IMR-90 (cell line): ENCODE measurements around the gene HOXB6. TPM values are rescaled to one million over a fixed set of nuclear protein-coding genes. Genes with fewer than 3 reads are reported as not detected.

Source experiments
- ATAC-seq: fragments of 200-7000 bp; cut with Tn5 transposase; 2 replicates; pipeline ENCODE4 v1.9.1; 2020; ENCODE audit warnings: low read depth, mild to moderate bottlenecking, moderate library complexity
- BruUV-seq: library from RNA; stranded (reverse); fragments of 400-500 nt; replicated peaks from 2 replicates; lab custom pipeline; 2021; lab: Mats Ljungman, UMichigan
- CTCF ChIA-PET: fragments of 300-600 bp; formaldehyde crosslinking; extraction: SDS; loops from one replicate; lab custom pipeline; 2021; ENCODE audit warnings: antibody characterized with exemption; lab: Yijun Ruan, JAX
- POLR2A ChIA-PET: fragments of 300-600 bp; sonication (Branson Sonifier 250); formaldehyde crosslinking; loops from one replicate; lab custom pipeline; 2022; ENCODE audit warnings: antibody characterized with exemption; ENCODE audit not compliant: unreplicated experiment; lab: Charles Lee
- DNase-seq: peaks from one replicate; pipeline ENCODE4 v3.0.0; 2013
- H2AFZ ChIP-seq: replicated peaks from 2 replicates; pipeline ENCODE3; 2013; ENCODE audit warnings: low read length, mild to moderate bottlenecking; ENCODE audit not compliant: poor library complexity
- H2AK5ac ChIP-seq: 2 replicates; pipeline ENCODE4 v1.6.1; 2013; ENCODE audit warnings: low read depth, low read length, inconsistent platforms
- H2AK9ac ChIP-seq: replicated peaks from 2 replicates; pipeline ENCODE3; 2013; ENCODE audit warnings: mild to moderate bottlenecking, low read depth, low read length, moderate library complexity; ENCODE audit not compliant: poor library complexity
- H2BK120ac ChIP-seq: 2 replicates; pipeline ENCODE4 v1.6.1; 2013; ENCODE audit warnings: low read depth, low read length, inconsistent platforms
- H2BK15ac ChIP-seq: 3 replicates; pipeline ENCODE4 v1.6.1; 2013; ENCODE audit warnings: low read depth, low read length, inconsistent platforms
- H2BK20ac ChIP-seq: 2 replicates; pipeline ENCODE4 v1.6.1; 2013; ENCODE audit warnings: low read depth, mild to moderate bottlenecking, inconsistent platforms, low read length, moderate library complexity
- H2BK5ac ChIP-seq: 2 replicates; pipeline ENCODE4 v1.6.1; 2013; ENCODE audit warnings: mild to moderate bottlenecking, low read depth, low read length, inconsistent platforms; ENCODE audit not compliant: poor library complexity, severe bottlenecking
- H3K14ac ChIP-seq: replicated peaks from 2 replicates; pipeline ENCODE4 v1.6.1; 2013; ENCODE audit warnings: low read depth, low read length, inconsistent platforms
- H3K18ac ChIP-seq: 2 replicates; pipeline ENCODE4 v1.6.1; 2013; ENCODE audit warnings: low read depth, low read length, control low read depth
- H3K23ac ChIP-seq: 2 replicates; pipeline ENCODE4 v1.6.1; 2013; ENCODE audit warnings: low read depth, low read length, inconsistent platforms
- H3K27ac ChIP-seq: 2 replicates; pipeline ENCODE4 v1.5.1; 2013; ENCODE audit warnings: mild to moderate bottlenecking, control low read depth, low read length; ENCODE audit not compliant: insufficient read depth
- H3K27me3 ChIP-seq: 2 replicates; pipeline ENCODE4 v1.6.1; 2013; ENCODE audit warnings: low read length; ENCODE audit not compliant: control insufficient read depth, insufficient read depth
- H3K36me3 ChIP-seq: 2 replicates; pipeline ENCODE4 v1.6.1; 2013; ENCODE audit warnings: low read length, mixed read lengths; ENCODE audit not compliant: control insufficient read depth, insufficient read depth
- H3K4ac ChIP-seq: 2 replicates; pipeline ENCODE4 v1.6.1; 2013; ENCODE audit warnings: low read depth, low read length, inconsistent platforms
- H3K4me1 ChIP-seq: 2 replicates; pipeline ENCODE4 v1.6.1; 2013; ENCODE audit warnings: low read length, mixed read lengths; ENCODE audit not compliant: control insufficient read depth, insufficient read depth
- H3K4me2 ChIP-seq: 2 replicates; pipeline ENCODE4 v1.6.1; 2013; ENCODE audit warnings: low read depth, mild to moderate bottlenecking, control low read depth, low read length, moderate library complexity
- H3K4me3 ChIP-seq: 2 replicates; pipeline ENCODE4 v1.5.1; 2013; ENCODE audit warnings: low read depth, mild to moderate bottlenecking, control low read depth, low read length, moderate library complexity; ENCODE audit not compliant: insufficient read depth
- H3K56ac ChIP-seq: 2 replicates; pipeline ENCODE4 v1.6.1; 2013; ENCODE audit warnings: low read length, inconsistent platforms; ENCODE audit not compliant: insufficient read depth; ENCODE audit errors: extremely low read depth
- H3K79me1 ChIP-seq, 2 experiments: 2 replicates each; pipeline ENCODE4 v1.6.1; 2013; ENCODE audit warnings: low read length in 2 of 2, inconsistent platforms in 1 of 2, low read depth in 1 of 2
- H3K9ac ChIP-seq: 2 replicates; pipeline ENCODE4 v1.6.1; 2013; ENCODE audit warnings: low read depth, low read length, control low read depth
- H3K9me1 ChIP-seq: 2 replicates; pipeline ENCODE4 v1.6.1; 2013; ENCODE audit warnings: low read length, inconsistent platforms; ENCODE audit not compliant: insufficient read depth
- H3K9me3 ChIP-seq: 2 replicates; pipeline ENCODE4 v1.6.1; 2013; ENCODE audit warnings: low read length; ENCODE audit not compliant: control insufficient read depth, insufficient read depth
- H4K20me1 ChIP-seq: 2 replicates; pipeline ENCODE4 v1.6.1; 2013; ENCODE audit warnings: low read length, inconsistent platforms; ENCODE audit not compliant: insufficient read depth
- H4K5ac ChIP-seq: 2 replicates; pipeline ENCODE4 v1.6.1; 2013; ENCODE audit warnings: mild to moderate bottlenecking, low read depth, low read length, control low read depth
- H4K8ac ChIP-seq, 2 experiments: 2 replicates each; pipeline ENCODE4 v1.6.1; 2013; ENCODE audit warnings: low read depth in 2 of 2, low read length in 2 of 2, control low read depth in 1 of 2, inconsistent platforms in 1 of 2
- H4K91ac ChIP-seq: 2 replicates; pipeline ENCODE4 v1.6.1; 2013; ENCODE audit warnings: low read depth, low read length, inconsistent platforms; ENCODE audit not compliant: insufficient read depth
- BHLHE40 ChIP-seq: fragments of 150-350 bp; IDR thresholded peaks from 2 replicates; pipeline ENCODE4 v1.6.1; 2016; ENCODE audit warnings: mild to moderate bottlenecking, low read depth, low read length
- CEBPB ChIP-seq: IDR thresholded peaks from 2 replicates; pipeline ENCODE4 v1.6.1; 2012; ENCODE audit warnings: low read depth, low read length, improper control_type of control experiment
- CHD1 ChIP-seq: IDR thresholded peaks from 2 replicates; pipeline ENCODE4 v1.6.1; 2012; ENCODE audit warnings: low read depth, low read length, improper control_type of control experiment
- CTCF ChIP-seq: conservative IDR thresholded peaks from 2 replicates; pipeline ENCODE4 v1.5.1; 2012; ENCODE audit warnings: mild to moderate bottlenecking, low read depth, low read length, improper control_type of control experiment
- FOS ChIP-seq: fragments of 150-350 bp; IDR thresholded peaks from 2 replicates; pipeline ENCODE4 v1.6.1; 2016; ENCODE audit warnings: low read depth, low read length
- MAFK ChIP-seq: IDR thresholded peaks from 2 replicates; pipeline ENCODE4 v1.6.1; 2012; ENCODE audit warnings: low read depth, low read length, improper control_type of control experiment
- MAZ ChIP-seq: IDR thresholded peaks from 2 replicates; pipeline ENCODE4 v1.6.1; 2012; ENCODE audit warnings: low read depth, mild to moderate bottlenecking, low read length, improper control_type of control experiment, moderate library complexity, borderline replicate concordance
- MXI1 ChIP-seq: IDR thresholded peaks from 2 replicates; pipeline ENCODE4 v1.6.1; 2012; ENCODE audit warnings: low read depth, mild to moderate bottlenecking, low read length, moderate library complexity, borderline replicate concordance
- NFE2L2 ChIP-seq: fragments of 150-350 bp; IDR thresholded peaks from 2 replicates; pipeline ENCODE4 v1.6.1; 2016; ENCODE audit warnings: low read depth, mild to moderate bottlenecking, low read length
- POLR2A ChIP-seq: IDR thresholded peaks from 2 replicates; pipeline ENCODE4 v1.6.1; 2012; ENCODE audit warnings: mild to moderate bottlenecking, low read depth, low read length
- RAD21 ChIP-seq: IDR thresholded peaks from 2 replicates; pipeline ENCODE4 v1.6.1; 2012; ENCODE audit warnings: low read length, improper control_type of control experiment
- RCOR1 ChIP-seq: IDR thresholded peaks from 2 replicates; pipeline ENCODE4 v1.6.1; 2012; ENCODE audit warnings: mild to moderate bottlenecking, low read length, improper control_type of control experiment; ENCODE audit not compliant: insufficient replicate concordance
- RFX5 ChIP-seq: IDR thresholded peaks from 2 replicates; pipeline ENCODE4 v1.8.0; 2012; ENCODE audit warnings: low read depth, mild to moderate bottlenecking, low read length, moderate library complexity
- SMC3 ChIP-seq: fragments of 150-350 bp; IDR thresholded peaks from 2 replicates; pipeline ENCODE4 v1.6.1; 2016; ENCODE audit warnings: low read depth, mild to moderate bottlenecking, antibody characterized with exemption, low read length, moderate library complexity
- USF2 ChIP-seq: fragments of 150-350 bp; IDR thresholded peaks from 2 replicates; pipeline ENCODE4 v1.6.1; 2017; ENCODE audit warnings: mild to moderate bottlenecking, antibody characterized with exemption, low read length, low read depth
- dilution Hi-C: fragments of 300-500 bp; cut with HindIII; formaldehyde crosslinking; loops from one replicate; pipeline ENCODE4 v1.14.3; 2018; ENCODE audit warnings: low sequenced_read_pairs; ENCODE audit not compliant: unreplicated experiment
- in situ Hi-C: fragments of 300-500 bp; cut with MboI; formaldehyde crosslinking; loops from 3 replicates; pipeline ENCODE4 v1.14.3; 2019; ENCODE audit warnings: low sequenced_read_pairs, inconsistent platforms, mixed read lengths
- intact Hi-C: fragments of 100-400 bp; cut with micrococcal nuclease; formaldehyde crosslinking; loops from 2 replicates; pipeline ENCODE4 v1.10.0; 2022
- polyA plus RNA-seq, 3 experiments: library from polyadenylated mRNA; depleted of rRNA; stranded (reverse); fragments of >200 nt; gene quantifications; 2 replicates each; pipeline ENCODE4 v1.2.3, GENCODE V29; 2012; ENCODE audit warnings: low replicate concordance in 1 of 3
- total RNA-seq: library from RNA; depleted of rRNA; stranded (reverse); fragments of >200 nt; gene quantifications from 2 replicates; pipeline ENCODE4 v1.2.3, GENCODE V29; 2012
- TF ChIP-seq, protein P1 (sequence below): fragments of 150-350 bp; IDR thresholded peaks from 2 replicates; pipeline ENCODE4 v1.6.1; 2016; ENCODE audit warnings: low read depth, mild to moderate bottlenecking, low read length, moderate library complexity, borderline replicate concordance

The HOXB6 gene
- total and polyA plus RNA-seq, 2 of the 4 experiments (the other 2 are of a cell fraction) = 11.1 to 42.2 TPM

DNA sequence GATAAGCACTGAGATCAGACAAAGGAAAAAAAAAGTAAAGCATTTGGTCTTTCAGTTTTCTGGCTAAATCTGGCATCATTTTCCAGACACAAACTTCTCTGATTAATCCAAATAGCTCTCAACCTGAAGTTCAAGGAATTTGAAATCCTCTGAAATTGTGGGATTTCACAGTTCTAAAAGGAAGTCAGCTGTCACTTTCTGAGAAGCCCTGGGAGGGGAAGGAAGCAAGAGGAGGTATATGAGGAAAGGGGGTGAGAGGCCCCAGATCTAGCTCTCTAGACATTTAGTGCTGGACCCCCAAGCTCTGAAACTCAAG, 38.9 kb upstream of the HOXB6 start:
- ChIA-PET CTCF (no interaction called here), POLR2A (no interaction called here)
- ATAC-seq (no peak), DNase-seq (no peak)
- H3K14ac ChIP-seq = no peak overlapping the region
- no peaks in the 10 kb centered on the region for H3K4me1 ChIP-seq
- H2AFZ ChIP-seq = no peak overlapping the region
- no peaks in the 10 kb centered on the region for H3K36me3 ChIP-seq
- no peaks in the 10 kb centered on the region for H3K79me1 ChIP-seq
- no TSS peak for BruUV-seq
- no peak overlapping the region for H3K27ac ChIP-seq
- no peak overlapping the region for H2BK5ac ChIP-seq
- H4K91ac ChIP-seq = no peak overlapping the region
- no peaks in the 10 kb centered on the region for H4K20me1 ChIP-seq
- intact Hi-C loops = no loop called here
- H2AK5ac ChIP-seq = no peak overlapping the region
- H3K56ac ChIP-seq = no peak overlapping the region
- H3K27me3 ChIP-seq = peaks cover 95% of the 10 kb centered on the region
- in situ Hi-C loops = loop anchor here (10.0 kb wide), 1 partner anchor 61 kb away; no protein-coding TSS in a partner anchor
- H4K8ac ChIP-seq = no peak overlapping the region
- H2BK120ac ChIP-seq = no peak overlapping the region
- TF ChIP-seq CHD1 (no peak), CEBPB (no peak), RFX5 (no peak), POLR2A (no peak), CTCF (no peak), MAZ (no peak), SMC3 (no peak), MAFK (no peak), RCOR1 (no peak), RAD21 (no peak), USF2 (no peak), FOS (no peak), BHLHE40 (no peak), NFE2L2 (no peak), MXI1 (no peak)
- TF ChIP-seq, protein P1, sequence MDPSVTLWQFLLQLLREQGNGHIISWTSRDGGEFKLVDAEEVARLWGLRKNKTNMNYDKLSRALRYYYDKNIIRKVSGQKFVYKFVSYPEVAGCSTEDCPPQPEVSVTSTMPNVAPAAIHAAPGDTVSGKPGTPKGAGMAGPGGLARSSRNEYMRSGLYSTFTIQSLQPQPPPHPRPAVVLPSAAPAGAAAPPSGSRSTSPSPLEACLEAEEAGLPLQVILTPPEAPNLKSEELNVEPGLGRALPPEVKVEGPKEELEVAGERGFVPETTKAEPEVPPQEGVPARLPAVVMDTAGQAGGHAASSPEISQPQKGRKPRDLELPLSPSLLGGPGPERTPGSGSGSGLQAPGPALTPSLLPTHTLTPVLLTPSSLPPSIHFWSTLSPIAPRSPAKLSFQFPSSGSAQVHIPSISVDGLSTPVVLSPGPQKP = no peak
- H3K9me3 ChIP-seq = peaks cover 11% of the 10 kb centered on the region
- dilution Hi-C loops = no loop called here
- no peak overlapping the region for H3K18ac ChIP-seq
- H3K9me1 ChIP-seq = no peaks in the 10 kb centered on the region
- H3K4me3 ChIP-seq = no peak overlapping the region
- H3K4me2 ChIP-seq = no peak overlapping the region
- H4K5ac ChIP-seq = no peak overlapping the region
- no peak overlapping the region for H2BK20ac ChIP-seq
- H3K9ac ChIP-seq = no peak overlapping the region
- H2AK9ac ChIP-seq = no peak overlapping the region
- H2BK15ac ChIP-seq = no peak overlapping the region
- H3K4ac ChIP-seq = no peak overlapping the region
- no peak overlapping the region for H3K23ac ChIP-seq
